NCI-H1092 treated with DMSO at 0.1 percent for 48 hours (cell line): ENCODE measurements around the gene ARHGEF12.

Experiments used
- DNase-seq: peaks from one replicate; lab custom pipeline; 2025; lab: John Stamatoyannopoulos, UW

ARHGEF12 gene

DNA sequence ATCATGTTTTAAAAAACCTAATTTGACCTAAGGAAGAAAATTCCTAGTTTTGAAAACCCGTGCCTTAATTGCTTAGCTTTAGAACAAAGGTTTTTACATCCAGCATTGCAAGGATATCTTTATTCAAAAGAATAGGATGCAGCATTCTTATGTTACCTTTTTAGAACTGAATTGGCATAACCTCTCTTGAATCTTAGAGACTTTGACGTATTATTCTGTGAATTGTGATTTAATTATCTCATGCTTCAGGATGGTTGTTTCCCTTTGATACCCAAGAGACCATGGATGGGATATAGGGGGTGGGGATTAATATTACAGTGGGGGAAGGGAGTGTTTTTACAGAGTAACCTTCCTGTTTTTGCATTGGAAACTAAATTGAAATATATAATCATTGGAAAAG, 49.4 kb downstream of the ARHGEF12 start:
- DNase-seq: no peak

DNA sequence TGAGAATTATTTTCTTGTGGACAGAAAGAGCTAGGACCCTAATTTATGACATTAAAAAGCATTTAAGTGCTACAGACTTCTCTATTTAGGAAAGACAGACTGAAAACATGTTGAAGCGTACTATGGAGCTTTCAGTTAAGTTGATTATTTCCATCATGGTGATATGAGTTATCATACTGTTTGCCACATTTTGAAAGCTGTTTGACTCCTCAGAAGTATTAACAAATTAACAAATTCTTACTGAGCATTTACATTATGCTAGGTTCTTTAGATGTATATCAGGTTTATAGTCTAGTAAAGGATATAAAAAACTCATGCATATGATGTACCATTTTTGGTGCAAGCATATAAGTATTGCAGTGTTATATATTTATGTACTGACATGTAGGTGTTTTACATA, 50.1 kb downstream of the ARHGEF12 start:
- no peak for DNase-seq

DNA sequence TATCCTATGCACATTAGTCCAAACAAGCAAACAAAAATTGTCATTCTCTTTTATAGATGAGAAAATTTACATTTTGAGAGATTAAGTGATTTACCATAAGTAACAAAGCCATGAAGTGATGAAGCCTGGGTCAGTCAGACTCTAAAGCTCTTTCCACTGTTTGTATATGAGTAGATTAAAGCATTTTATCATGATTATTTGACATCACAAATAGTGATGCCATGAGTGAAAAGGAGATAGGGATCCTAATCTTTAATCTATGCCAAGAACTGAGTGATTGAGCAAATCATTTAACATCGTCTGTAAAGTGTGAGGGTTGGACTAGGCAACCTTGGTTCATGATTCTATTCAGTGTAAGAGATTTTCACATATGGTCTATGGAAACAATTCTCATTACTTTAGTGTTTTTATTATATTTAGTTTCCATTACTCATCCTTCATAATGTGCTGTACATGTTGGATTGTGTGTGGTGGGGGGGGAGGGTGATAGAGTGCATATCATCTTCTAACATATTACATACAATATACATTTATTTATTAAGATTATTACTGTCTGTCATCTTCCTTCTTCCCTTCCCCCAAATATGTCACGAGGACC, 50.7 kb downstream of the ARHGEF12 start:
- DNase-seq: no peak

DNA sequence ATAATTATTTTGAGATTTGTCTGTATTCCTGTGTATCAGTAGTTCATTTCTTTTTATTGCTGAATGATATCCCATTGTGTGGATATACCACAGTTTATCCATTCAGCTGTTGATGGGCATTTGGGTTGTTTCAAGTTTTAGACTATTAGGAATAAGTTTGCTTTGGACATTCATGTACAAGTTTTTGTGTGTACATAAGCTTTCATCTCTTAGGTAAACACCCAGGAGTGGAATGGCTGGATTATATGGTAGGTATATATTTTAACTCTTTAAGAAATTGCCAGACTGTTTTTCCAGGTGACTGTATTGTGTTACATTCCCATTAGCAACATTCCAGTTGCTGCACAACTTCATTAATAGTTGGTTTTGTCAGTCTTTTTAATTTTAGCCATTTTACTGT, 52.0 kb downstream of the ARHGEF12 start:
- no peak for DNase-seq

DNA sequence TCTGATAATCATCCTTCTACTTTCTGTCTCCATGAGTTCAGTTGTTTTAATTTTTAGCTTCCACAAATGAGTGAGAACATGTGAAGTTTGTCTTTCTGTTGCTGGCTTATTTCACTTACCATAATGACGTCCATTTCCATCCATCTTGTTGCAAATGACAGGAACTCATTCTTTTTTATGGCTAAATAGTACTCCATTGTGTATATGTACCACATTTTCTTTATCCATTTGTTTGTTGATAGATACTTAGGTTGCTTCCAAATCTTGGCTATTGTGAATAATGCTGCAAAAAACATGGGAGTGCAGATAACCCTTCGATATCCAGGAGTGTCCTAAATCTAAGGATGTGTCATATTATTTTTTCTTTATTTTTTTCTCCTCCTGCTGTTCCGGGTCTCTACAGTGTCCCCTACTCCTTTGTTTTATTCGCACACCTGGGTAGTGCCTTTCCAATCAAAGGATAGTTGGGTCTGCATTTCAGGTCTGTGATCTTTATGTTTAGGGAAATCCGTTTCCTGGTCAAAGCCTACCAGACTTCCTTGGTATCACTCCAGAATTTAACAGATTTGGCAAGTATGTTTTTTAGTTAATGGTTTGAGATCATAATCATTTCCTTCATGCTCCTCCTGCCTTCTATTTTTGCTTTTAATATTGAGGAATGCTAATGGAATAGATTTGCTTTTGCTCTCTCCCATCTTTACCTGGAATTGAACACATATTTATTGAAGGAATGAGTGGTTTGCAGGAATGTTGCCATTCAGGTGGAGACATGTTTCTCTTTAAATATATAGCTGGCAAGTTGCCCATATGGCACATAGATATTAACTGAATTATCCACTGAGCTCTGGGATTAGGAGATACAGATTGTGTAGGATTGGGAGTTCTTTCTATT, 53.7 kb downstream of the ARHGEF12 start:
- no peak for DNase-seq

DNA sequence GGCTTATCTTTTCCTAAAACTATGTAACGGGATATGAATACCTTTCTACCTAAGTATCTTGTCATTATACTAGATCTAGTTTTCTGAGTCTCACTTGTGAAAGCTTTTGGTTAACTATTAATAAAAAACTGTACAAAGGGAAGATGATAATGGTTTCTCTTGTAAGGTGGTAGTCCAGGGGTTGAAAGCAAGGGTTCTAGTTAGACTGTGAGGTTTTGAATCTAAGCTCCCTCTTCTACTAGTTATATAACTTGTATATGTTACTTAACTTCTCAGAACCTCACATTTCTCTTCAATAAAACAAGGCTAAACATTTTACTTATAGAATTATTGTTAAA, 54.3 kb downstream of the ARHGEF12 start:
- no peak for DNase-seq

DNA sequence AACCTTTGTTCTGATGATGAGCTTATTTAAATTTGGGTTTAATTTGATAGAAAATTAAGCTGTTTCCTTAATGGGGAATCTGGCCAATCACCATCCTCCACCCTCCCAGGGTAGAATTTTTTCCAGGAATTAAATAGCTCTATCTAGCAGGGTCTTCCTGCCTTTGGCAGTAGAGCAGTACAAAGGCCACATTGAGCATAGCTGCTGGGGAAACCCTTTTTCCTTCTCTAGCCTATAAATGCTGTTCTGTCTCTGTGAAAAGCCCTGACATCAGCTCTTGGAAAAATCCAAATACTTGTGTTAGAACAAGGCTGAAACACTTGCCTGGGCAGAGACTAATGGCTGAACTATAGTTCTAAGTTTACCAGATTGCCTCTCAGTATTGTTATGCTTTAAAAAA, 55.1 kb downstream of the ARHGEF12 start:
- no peak for DNase-seq

DNA sequence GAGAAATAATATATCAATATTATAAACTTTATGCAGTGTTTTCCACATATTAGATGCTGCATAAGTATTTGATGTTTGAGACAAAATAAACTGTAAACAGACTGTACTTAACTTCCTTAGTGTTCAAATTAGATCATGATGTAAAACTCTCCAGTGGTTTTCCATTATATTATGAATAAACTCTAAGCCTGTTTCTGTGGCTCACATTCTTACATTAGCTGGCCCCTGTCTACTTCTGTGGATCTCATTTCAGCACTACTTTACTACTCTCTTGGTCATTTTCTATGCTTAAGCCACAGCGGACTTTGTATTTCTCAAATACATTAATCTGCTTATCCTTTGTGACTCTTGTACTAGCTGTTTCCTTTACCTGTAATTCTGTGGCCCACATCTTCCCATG, 55.6 kb downstream of the ARHGEF12 start:
- DNase-seq: no peak

DNA sequence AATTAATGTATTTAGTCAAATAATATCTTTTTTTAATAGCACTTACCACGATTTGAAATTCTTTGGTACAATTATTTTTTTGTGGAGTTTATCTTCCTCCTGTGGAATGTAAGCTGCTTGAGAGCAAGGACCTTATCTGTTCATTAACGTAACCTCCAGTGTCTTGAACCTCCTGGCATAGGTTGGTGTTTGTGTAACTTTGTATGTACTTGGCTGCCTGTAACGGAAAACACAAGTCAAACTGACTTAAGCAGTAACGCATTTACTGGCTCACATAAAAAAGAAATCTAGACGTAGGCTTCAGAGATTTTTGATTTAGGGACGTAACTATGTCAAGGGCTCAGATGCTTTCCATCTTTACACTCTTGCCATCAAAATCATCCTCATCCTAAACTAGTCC, 56.1 kb downstream of the ARHGEF12 start:
- DNase-seq: no peak

DNA sequence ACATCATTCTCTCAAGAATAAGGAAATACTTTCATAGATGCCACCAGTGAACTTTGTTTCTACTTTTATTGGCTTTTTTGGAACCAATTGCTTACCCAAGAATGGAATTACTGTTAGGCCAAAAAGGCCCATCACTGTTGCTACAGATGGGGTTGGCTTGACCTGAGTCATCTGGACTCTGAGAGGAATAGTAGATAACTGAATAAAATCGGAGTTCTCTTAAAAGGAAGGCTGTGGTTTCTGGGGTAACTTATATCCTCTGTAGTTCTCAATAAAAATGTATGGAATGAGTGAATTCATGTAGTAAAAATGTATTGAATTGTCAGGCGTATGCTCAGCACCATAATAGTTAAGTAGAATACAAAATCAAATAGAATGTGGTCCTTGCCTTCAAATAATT, 56.6 kb downstream of the ARHGEF12 start:
- DNase-seq: no peak

DNA sequence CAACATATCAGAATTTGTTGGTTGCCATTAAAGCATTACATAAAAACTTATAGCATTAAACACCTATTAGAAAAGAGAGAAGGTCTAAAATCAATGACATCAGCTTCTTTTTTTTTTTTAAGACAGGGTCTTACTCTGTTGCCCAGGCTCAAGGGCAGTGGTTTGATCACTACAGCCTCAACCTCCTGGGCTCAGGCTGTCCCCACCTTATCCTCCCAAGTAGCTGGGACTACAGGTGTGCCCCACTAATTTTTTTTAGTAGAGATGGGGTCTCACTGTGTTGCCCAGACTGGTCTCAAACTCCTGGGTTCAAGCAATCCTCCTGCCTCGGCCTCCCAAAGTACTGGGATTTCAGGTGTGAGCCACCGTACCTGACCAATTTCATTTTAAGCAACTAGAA, 57.9 kb downstream of the ARHGEF12 start:
- DNase-seq: no peak

DNA sequence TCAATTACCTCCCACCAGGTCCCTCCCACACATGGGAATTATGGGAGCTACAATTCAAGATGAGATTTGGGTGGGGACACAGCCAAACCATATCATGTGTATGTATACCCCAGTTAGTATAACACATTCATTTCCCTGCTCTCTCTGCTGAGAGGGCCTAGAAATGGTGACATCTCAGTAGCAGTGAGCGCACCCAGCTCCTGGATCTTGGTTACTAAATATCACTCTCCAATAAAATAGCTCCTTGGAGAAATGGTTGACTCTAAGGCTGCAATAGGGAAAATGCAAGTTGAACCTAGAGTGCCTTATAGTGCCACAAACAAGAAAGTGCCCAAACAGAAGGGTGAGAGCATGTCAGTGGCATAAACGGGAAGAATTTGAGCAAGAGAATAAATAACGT, 59.6 kb downstream of the ARHGEF12 start:
- no peak for DNase-seq

DNA sequence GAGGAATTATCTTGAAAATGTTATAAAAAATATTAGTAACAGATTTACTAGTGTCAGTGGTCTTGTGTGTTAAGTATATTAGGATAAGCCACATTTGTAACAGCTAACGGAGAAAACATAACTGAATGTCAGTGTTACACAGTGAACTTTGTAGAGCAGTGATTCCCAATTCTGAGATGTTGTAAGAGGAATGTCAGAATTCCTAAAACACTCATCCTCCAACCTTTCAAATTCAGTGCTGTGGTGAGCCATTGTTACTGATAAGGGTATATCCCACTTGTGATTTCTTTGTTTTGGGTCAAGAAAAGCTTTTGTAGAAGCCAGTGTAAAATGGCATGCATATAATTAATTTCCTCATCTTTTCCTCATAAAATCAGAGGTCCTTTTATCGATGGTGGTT, 61.9 kb downstream of the ARHGEF12 start:
- no peak for DNase-seq

DNA sequence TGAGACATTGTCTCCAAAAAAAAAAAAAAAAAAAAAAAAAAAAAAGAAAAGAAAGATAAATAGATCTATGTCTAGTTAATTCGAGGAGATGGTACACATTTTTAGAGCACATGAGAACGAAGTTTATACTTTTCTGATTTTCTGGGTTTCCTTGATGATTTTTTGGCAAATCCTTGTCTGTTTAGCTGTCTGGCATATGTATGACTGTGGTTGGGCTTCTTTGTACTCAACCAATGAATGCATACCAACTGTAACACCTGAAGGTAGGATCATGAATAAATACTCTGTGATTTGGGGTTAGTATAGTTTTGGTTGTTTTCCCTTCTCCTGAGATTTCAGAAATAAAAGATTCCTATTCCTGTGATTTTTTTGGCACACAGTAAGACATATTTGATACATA, 63.1 kb downstream of the ARHGEF12 start:
- no peak for DNase-seq

DNA sequence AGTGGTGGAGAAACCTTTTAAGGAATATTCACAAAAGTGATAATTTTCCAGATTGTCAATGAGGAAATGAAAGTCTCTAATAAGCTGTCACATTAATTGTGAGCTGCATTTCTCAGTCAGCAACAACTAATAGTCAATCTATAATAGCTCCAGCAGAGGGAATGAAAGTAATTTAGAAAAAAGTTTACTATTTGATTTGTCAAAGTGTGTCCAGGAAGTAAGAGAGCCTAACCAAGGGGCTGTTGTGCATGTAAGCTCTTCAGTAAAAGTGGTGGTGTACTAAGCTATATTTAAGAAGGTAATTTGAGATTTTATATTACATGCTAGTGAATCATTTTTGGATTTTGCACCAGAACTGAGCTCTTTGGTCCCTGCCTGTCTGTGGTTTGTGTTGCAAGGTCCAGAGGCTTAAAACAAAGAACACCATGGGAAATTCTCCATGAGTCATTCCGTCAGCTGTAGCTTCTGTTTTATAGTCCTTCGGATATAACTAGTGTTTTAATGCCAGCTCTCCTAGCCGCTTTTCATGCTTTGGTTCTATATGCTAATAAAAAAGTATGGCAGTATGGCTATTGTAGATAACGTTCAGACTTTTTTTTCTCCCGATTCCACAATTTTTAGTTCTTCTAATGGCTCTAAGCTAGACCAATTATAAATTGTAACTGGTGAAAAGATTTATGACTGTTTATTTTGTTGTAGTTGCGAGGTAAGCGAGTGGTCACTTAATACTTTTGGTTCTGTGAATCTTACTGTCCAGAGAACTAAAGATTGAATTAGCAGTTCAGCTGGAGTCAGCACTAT, 64.6 kb downstream of the ARHGEF12 start:
- no peak for DNase-seq

DNA sequence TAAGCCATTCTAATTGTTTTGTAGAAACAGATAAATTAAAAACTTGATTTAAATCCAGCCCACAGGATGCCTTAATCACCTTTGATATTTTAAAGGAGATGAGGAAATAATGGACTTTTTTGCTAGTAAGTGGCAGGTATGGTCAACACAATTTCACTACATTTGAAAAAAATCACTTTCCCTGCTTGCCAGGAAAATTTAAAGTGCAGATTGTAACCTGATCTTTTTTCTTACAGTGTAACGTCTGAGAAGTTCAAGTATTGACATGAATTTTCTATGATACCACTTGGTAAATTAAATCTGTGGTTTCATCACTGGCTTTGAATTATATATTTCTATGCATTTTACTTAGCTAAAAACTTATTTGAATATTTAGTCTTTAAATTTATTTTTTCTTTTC, 65.3 kb downstream of the ARHGEF12 start:
- peak; percentile 4 for DNase-seq

DNA sequence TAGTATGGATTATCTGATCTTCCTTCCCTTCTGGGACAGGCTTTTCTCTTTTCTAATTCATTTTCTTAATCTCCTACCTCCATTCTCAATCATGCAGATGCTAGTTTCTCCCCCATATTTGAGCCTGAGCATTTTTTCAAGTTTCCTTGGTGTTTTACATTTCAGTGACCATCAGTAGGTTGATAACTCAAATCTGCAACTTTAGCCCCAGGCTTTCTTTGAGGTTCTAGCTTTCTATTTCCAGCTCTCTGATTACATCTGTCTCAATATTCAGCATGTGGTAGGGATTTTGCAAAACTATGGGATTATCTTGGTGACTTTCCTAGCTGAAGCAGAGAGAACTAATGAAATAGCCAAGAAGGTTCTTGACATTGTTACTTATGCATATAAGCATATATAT, 67.8 kb downstream of the ARHGEF12 start:
- DNase-seq: no peak

DNA sequence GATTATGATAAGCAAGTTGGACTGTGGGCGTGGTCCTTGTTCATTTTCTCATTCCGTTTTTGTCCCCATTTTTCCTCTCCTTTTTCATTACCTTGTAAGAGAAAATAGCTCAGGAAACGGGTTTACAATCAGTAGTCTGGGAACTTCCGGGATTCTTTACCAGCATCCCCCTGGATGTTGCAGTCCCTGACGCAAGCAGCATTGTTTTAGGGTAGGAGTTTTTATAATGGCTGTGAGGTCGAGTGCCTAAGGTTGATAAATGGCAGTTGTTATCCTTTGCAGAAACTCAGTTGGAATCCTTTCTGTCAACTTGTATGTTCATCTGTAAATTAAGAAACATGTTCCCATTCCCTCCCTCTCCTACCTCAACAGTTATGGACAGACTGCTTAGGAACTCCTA, 68.3 kb downstream of the ARHGEF12 start:
- no peak for DNase-seq

DNA sequence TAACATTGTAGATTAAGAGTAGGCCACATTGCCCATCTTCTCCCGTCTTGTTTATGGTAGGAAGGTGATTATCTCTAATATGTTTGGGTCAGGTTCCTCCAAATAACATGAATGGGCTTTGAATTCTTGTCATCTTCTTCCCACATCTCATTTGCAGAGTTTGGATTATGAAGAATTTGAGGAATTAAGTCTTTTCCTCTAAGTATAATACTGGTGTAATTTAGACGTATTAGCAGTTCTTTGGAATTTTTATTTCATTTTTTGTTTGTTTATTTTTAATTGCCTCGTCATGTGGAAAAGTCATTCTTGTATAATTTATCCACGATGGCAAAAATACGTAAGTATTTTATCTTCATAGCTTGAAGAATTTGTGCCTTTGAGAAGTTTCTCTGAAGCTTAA, 73.4 kb downstream of the ARHGEF12 start:
- no peak for DNase-seq

DNA sequence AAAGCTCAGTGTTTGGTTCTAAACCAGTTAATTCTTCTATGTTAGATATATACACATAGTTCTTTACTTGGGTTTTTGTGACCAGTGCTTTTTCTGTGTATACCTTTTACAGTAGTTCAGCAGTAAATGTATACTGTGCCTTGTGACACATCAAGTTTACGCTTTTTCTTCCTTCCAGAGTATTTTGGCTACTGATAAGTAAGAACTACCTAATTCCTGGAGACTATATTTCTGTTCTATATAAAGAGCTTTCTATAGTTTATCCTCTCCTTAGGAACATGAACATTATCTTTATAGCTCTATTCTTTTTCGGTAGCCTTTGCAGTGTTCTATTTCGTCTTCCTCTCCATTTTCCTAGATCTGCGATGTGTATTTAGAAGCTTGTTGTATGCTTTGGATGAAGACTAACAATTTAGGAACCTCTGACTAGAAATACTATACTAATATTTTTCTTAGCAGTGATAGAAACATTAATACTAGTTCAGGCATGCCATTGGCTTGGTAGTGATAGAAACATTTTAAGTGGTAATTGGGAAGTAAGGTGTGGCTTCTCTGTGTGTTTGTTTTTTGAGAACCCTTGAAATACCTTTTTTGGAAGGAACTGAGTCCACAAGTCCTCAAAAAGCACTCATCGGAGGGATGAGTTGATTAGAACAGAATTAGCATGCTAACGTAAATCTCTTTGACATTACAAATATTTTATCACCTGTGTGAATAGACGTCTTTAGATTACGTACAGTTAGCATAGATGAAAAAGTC, 74.6 kb downstream of the ARHGEF12 start:
- DNase-seq: no peak

DNA sequence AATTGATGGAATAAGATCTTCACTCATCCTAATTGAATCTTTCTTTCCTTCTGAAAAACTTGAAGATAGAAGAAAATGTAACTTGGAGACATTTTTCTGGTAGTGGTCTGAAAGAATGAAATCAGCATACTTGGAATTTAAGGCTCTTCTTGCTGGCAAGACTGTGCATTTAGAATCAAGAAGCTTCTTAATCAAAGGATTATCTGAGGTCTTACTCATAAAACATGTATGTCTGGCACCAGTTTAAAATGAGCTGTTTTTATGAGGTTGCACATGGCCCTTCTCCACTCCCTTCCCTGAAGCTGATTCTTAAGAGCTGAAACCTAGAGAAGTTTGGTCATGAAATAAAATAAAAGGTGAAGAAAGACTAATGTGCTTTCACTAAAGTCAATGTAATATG, 77.3 kb downstream of the ARHGEF12 start:
- DNase-seq: no peak

DNA sequence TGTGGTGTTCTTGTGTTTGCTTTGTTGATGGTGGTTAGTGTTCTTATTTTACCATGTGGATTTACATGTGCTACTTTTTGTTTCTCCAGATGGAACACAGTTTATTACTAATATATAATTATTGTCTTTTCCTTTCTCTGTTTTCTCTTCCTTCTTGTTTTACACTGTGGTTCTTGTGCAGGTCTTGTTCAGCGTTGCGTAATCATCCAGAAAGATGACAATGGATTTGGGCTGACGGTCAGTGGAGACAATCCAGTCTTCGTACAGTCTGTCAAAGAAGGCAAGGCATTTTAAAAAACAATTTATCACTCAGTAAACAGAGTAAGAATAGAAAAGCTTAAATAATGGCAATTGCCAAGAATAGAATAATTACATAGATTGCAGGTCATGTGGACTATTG, 84.4 kb downstream of the ARHGEF12 start:
- no peak for DNase-seq
